ENCODE results near the gene CDH13.

The CDH13 gene

GRCh38 chr16:83746611-83747010 lies 1119.8 kb downstream of the CDH13 start:
- no peak for DNase-seq (ENCODE audit: low read depth in 2 of 2)

GRCh38 chr16:83747936-83748335 lies 1121.2 kb downstream of the CDH13 start:
- no peak for DNase-seq (ENCODE audit: low read depth in 2 of 2)

- DNase-seq (ENCODE audit: low read depth in 2 of 2), result no peak
These were observed 1128.6 kb downstream of the CDH13 start for GRCh38 chr16:83755391-83755790.

- no peak for DNase-seq (ENCODE audit: low read depth in 2 of 2)
These were observed 1135.6 kb downstream of the CDH13 start for GRCh38 chr16:83762141-83762991.

- DNase-seq (ENCODE audit: low read depth in 2 of 2), result no peak
These were observed 1136.2 kb downstream of the CDH13 start for GRCh38 chr16:83762992-83763358.

GRCh38 chr16:83768986-83769385 lies 1142.2 kb downstream of the CDH13 start:
- no peak for DNase-seq (ENCODE audit: low read depth in 2 of 2)

- no peak for DNase-seq (ENCODE audit: low read depth in 2 of 2)
These were observed 1142.7 kb downstream of the CDH13 start for GRCh38 chr16:83769397-83770008.

- no peak for DNase-seq (ENCODE audit: low read depth in 2 of 2)
These were observed 1144.7 kb downstream of the CDH13 start for GRCh38 chr16:83771306-83771942.

GRCh38 chr16:83772806-83773205 lies 1146.0 kb downstream of the CDH13 start:
- no peak for DNase-seq (ENCODE audit: low read depth in 2 of 2)

- no peak for DNase-seq (ENCODE audit: low read depth in 2 of 2)
These were observed 1147.3 kb downstream of the CDH13 start for GRCh38 chr16:83774066-83774465.

GRCh38 chr16:83776944-83777343 lies 1150.2 kb downstream of the CDH13 start:
- no peak for DNase-seq (ENCODE audit: low read depth in 2 of 2)

GRCh38 chr16:83779886-83780285 lies 1153.1 kb downstream of the CDH13 start:
- DNase-seq (ENCODE audit: low read depth in 2 of 2), result no peak

- DNase-seq (ENCODE audit: low read depth in 2 of 2), result no peak
These were observed 1158.7 kb downstream of the CDH13 start for GRCh38 chr16:83785455-83785854.

GRCh38 chr16:83789642-83790401 lies 1163.1 kb downstream of the CDH13 start:
- DNase-seq (ENCODE audit: low read depth in 2 of 2), result no peak

GRCh38 chr16:83791916-83792315 lies 1165.1 kb downstream of the CDH13 start:
- DNase-seq (ENCODE audit: low read depth in 2 of 2), result no peak

GRCh38 chr16:83792391-83792790 lies 1165.6 kb downstream of the CDH13 start:
- DNase-seq (ENCODE audit: low read depth in 2 of 2), result no peak

- no peak for DNase-seq (ENCODE audit: low read depth in 2 of 2)
These were observed 1166.4 kb downstream of the CDH13 start for GRCh38 chr16:83793179-83793578.

- DNase-seq (ENCODE audit: low read depth in 2 of 2), result no peak
These were observed 1168.2 kb downstream of the CDH13 start for GRCh38 chr16:83794860-83795554.

- no peak for DNase-seq (ENCODE audit: low read depth in 2 of 2)
These were observed 1170.2 kb downstream of the CDH13 start for GRCh38 chr16:83797013-83797412.

- DNase-seq (ENCODE audit: low read depth in 2 of 2), result no peak
These were observed 1172.6 kb downstream of the CDH13 start for GRCh38 chr16:83799336-83799735.

- no peak for DNase-seq (ENCODE audit: low read depth in 2 of 2)
These were observed 1175.4 kb downstream of the CDH13 start for GRCh38 chr16:83802135-83802534.
